Peyer's patch (tissue), 4 donors: ENCODE measurements around the gene IQGAP2.
"Not testable (repeated sequence)": the region's sequence is repeated elsewhere in the genome, so short reads cannot be mapped to it uniquely, and the experiment has no call there.

Experiments used
- CTCF ChIP-seq, 6 experiments: fragments of 450-650 bp in 4 of 6; fragments of 200-600 bp in 2 of 6; sonication (generic) in 1 of 6; IDR thresholded peaks; one replicate each; pipeline ENCODE4 v1.5.1; 2017 to 2019; ENCODE audit warnings: antibody characterized with exemption in 6 of 6, mild to moderate bottlenecking in 3 of 6, moderate library complexity in 1 of 6
- POLR2A ChIP-seq, 2 donors: fragments of 450-650 bp; IDR thresholded peaks; one replicate each; pipeline ENCODE4 v1.5.1; 2017; ENCODE audit warnings: antibody characterized with exemption in 2 of 2, mild to moderate bottlenecking in 2 of 2, moderate library complexity in 2 of 2

- TF ChIP-seq CTCF, POLR2A (IDR thresholded peaks at IDR 0.05): not testable (repeated sequence)
Measured at GRCh38 chr5:76603991-76604390, 200.9 kb downstream of the IQGAP2 start.
